H1 (cell line): Measurements from ENCODE around the gene TSG101. TPM values are rescaled to one million over a fixed set of nuclear protein-coding genes. Genes with fewer than 3 reads are reported as not detected.

Experiments
- CTCF ChIA-PET: fragments of 300-600 bp; sonication (Branson Sonifier 250); formaldehyde crosslinking; loops from one replicate; lab custom pipeline; 2021; ENCODE audit not compliant: partially characterized antibody; lab: Charles Lee
- POLR2A ChIA-PET: fragments of 300-600 bp; sonication (Branson Sonifier 250); formaldehyde crosslinking; loops from one replicate; lab custom pipeline; 2021; ENCODE audit warnings: inconsistent platforms; ENCODE audit not compliant: partially characterized antibody; lab: Charles Lee
- DNase-seq, 2 experiments: peaks; one replicate each; pipeline versions ENCODE4 v3.0.0 to v3.0.0-alpha.2; 2010 to 2022; ENCODE audit warnings: low spot score in 2 of 2, low read depth in 1 of 2, mixed read lengths in 1 of 2
- FAIRE-seq: peaks from 2 replicates; lab custom pipeline; 2011; peaks lifted over from hg19 to GRCh38; lab: Jason Lieb, UNC
- H2AFZ ChIP-seq: 2 replicates; pipeline ENCODE4 v1.8.1; 2012; ENCODE audit warnings: low read length, inconsistent platforms
- H2AK5ac ChIP-seq: 2 replicates; pipeline ENCODE4 v1.6.1; 2013; ENCODE audit warnings: low read depth, low read length
- H2BK120ac ChIP-seq: replicated peaks from 2 replicates; pipeline ENCODE3; 2013; ENCODE audit warnings: low read depth, low read length, inconsistent platforms
- H2BK12ac ChIP-seq: 2 replicates; pipeline ENCODE4 v1.6.1; 2013; ENCODE audit warnings: low read depth, low read length
- H2BK15ac ChIP-seq: 2 replicates; pipeline ENCODE4 v1.6.1; 2013; ENCODE audit warnings: low read length
- H2BK20ac ChIP-seq: 2 replicates; pipeline ENCODE4 v1.6.1; 2013; ENCODE audit warnings: low read length
- H2BK5ac ChIP-seq: 2 replicates; pipeline ENCODE4 v1.6.1; 2013; ENCODE audit warnings: low read depth, low read length
- H3K14ac ChIP-seq: 2 replicates; pipeline ENCODE4 v1.6.1; 2013; ENCODE audit warnings: inconsistent platforms; ENCODE audit not compliant: insufficient read length
- H3K18ac ChIP-seq: 2 replicates; pipeline ENCODE4 v1.6.1; 2013; ENCODE audit warnings: low read length; ENCODE audit errors: extremely low read depth
- H3K23ac ChIP-seq: 2 replicates; pipeline ENCODE4 v1.6.1; 2013; ENCODE audit warnings: inconsistent platforms; ENCODE audit not compliant: insufficient read length
- H3K23me2 ChIP-seq: 2 replicates; pipeline ENCODE4 v1.6.1; 2013; ENCODE audit warnings: low read depth, low read length
- H3K27ac ChIP-seq: 2 replicates; pipeline ENCODE4 v1.6.1; 2011; ENCODE audit warnings: low read depth, low read length, inconsistent platforms
- H3K27me3 ChIP-seq, 4 experiments: replicated peaks in 1 of 4; 1 replicate in 1 of 4; 2 replicates in 3 of 4; pipeline versions ENCODE4 v1.6.1 to v1.8.1; 2011 to 2013; ENCODE audit warnings: low read length in 3 of 4, mild to moderate bottlenecking in 3 of 4, inconsistent platforms in 2 of 4, mixed read lengths in 2 of 4, moderate library complexity in 1 of 4; ENCODE audit not compliant: control insufficient read depth in 3 of 4, insufficient read depth in 3 of 4; ENCODE audit errors: extremely low read depth in 1 of 4
- H3K36me3 ChIP-seq, 4 experiments: 2 replicates each; pipeline versions ENCODE4 v1.6.1 to v1.8.1; 2011 to 2013; ENCODE audit warnings: mild to moderate bottlenecking in 4 of 4, low read length in 3 of 4, moderate library complexity in 2 of 4, control low read depth in 1 of 4, inconsistent platforms in 1 of 4; ENCODE audit not compliant: insufficient read depth in 4 of 4, control insufficient read depth in 2 of 4
- H3K4ac ChIP-seq: replicated peaks from 2 replicates; pipeline ENCODE3; 2013; ENCODE audit warnings: low read length, low read depth, mixed read lengths, inconsistent platforms; ENCODE audit not compliant: insufficient read length
- H3K4me1 ChIP-seq, 4 experiments: replicated peaks in 1 of 4; 1 replicate in 1 of 4; 2 replicates in 3 of 4; pipeline versions ENCODE4 v1.6.1 to v1.8.1; 2011 to 2013; ENCODE audit warnings: low read length in 3 of 4, inconsistent platforms in 2 of 4, mixed read lengths in 1 of 4; ENCODE audit not compliant: insufficient read depth in 4 of 4, control insufficient read depth in 3 of 4
- H3K4me2 ChIP-seq, 2 experiments: 2 replicates each; pipeline versions ENCODE4 v1.6.1 to v1.8.1; 2011 to 2013; ENCODE audit warnings: low read depth in 2 of 2, low read length in 2 of 2, control low read depth in 1 of 2, inconsistent platforms in 1 of 2, mild to moderate bottlenecking in 1 of 2; ENCODE audit not compliant: insufficient read depth in 1 of 2
- H3K4me3 ChIP-seq, 4 experiments: fragments of 200-600, 300-600 bp in 1 of 4; sonication (generic), shearing (Covaris generic), sonication (Bioruptor Twin) in 1 of 4; 2 replicates each; pipeline versions ENCODE4 v1.5.1 to v1.8.1; 2011 to 2016; ENCODE audit warnings: low read length in 4 of 4, low read depth in 3 of 4, control low read depth in 2 of 4, inconsistent platforms in 2 of 4, mild to moderate bottlenecking in 2 of 4, mixed read lengths in 1 of 4, moderate library complexity in 1 of 4; ENCODE audit not compliant: insufficient read depth in 2 of 4; ENCODE audit errors: extremely low read depth in 1 of 4
- H3K56ac ChIP-seq: replicated peaks from 2 replicates; pipeline ENCODE3; 2013; ENCODE audit warnings: low read depth, mild to moderate bottlenecking, mixed read lengths, low read length, inconsistent platforms; ENCODE audit not compliant: insufficient read length
- H3K79me1 ChIP-seq: 2 replicates; pipeline ENCODE4 v1.6.1; 2013; ENCODE audit warnings: low read depth, low read length, control low read depth
- H3K79me2 ChIP-seq, 2 experiments: 2 replicates each; pipeline versions ENCODE4 v1.6.1 to v1.8.1; 2012 to 2013; ENCODE audit warnings: low read length in 2 of 2, mild to moderate bottlenecking in 2 of 2, inconsistent platforms in 1 of 2; ENCODE audit not compliant: insufficient read depth in 2 of 2, control insufficient read depth in 1 of 2
- H3K9ac ChIP-seq, 4 experiments: replicated peaks in 1 of 4; 1 replicate in 1 of 4; 2 replicates in 3 of 4; pipeline versions ENCODE4 v1.6.1 to v1.8.1; 2011 to 2013; ENCODE audit warnings: low read depth in 3 of 4, low read length in 3 of 4, control low read depth in 2 of 4, mild to moderate bottlenecking in 2 of 4, moderate library complexity in 2 of 4, inconsistent platforms in 1 of 4; ENCODE audit errors: extremely low read depth in 1 of 4
- H3K9me3 ChIP-seq, 2 experiments: 2 replicates each; pipeline versions ENCODE4 v1.6.1 to v1.8.1; 2012 to 2013; ENCODE audit warnings: mild to moderate bottlenecking in 2 of 2, moderate library complexity in 2 of 2, control low read depth in 1 of 2, inconsistent platforms in 1 of 2, low read depth in 1 of 2, low read length in 1 of 2, mixed read lengths in 1 of 2; ENCODE audit not compliant: insufficient read depth in 2 of 2
- H4K20me1 ChIP-seq, 2 experiments: replicated peaks in 1 of 2; 2 replicates each; pipeline versions ENCODE3 to v1.8.1; 2011 to 2013; ENCODE audit warnings: inconsistent platforms in 2 of 2, low read length in 2 of 2, mild to moderate bottlenecking in 1 of 2; ENCODE audit not compliant: insufficient read depth in 2 of 2, control insufficient read depth in 1 of 2
- H4K5ac ChIP-seq: 2 replicates; pipeline ENCODE4 v1.6.1; 2013; ENCODE audit warnings: low read length, low read depth, mixed read lengths, inconsistent platforms; ENCODE audit not compliant: insufficient read length
- H4K8ac ChIP-seq: 2 replicates; pipeline ENCODE4 v1.8.0; 2013; ENCODE audit warnings: mild to moderate bottlenecking, moderate library complexity, low read length, inconsistent platforms; ENCODE audit not compliant: insufficient read depth; ENCODE audit errors: extremely low read depth
- H4K91ac ChIP-seq: replicated peaks from 2 replicates; pipeline ENCODE3; 2013; ENCODE audit warnings: low read length, mixed read lengths, inconsistent platforms; ENCODE audit not compliant: insufficient read length
- CTCF ChIP-seq, 3 experiments: IDR thresholded peaks; 1 replicate in 2 of 3; 2 replicates in 1 of 3; pipeline versions ENCODE4 v1.5.1 to v1.6.1; 2011; ENCODE audit warnings: low read length in 3 of 3, mild to moderate bottlenecking in 3 of 3, inconsistent platforms in 2 of 3, low read depth in 1 of 3, moderate library complexity in 1 of 3; ENCODE audit not compliant: insufficient read depth in 1 of 3; ENCODE audit errors: control extremely low read depth in 1 of 3
- RAD21 ChIP-seq, 2 experiments: IDR thresholded peaks in 1 of 2; conservative IDR thresholded peaks in 1 of 2; 2 replicates each; pipeline ENCODE4 v1.6.1; 2011; ENCODE audit warnings: low read depth in 2 of 2, low read length in 2 of 2, improper control_type of control experiment in 1 of 2, inconsistent platforms in 1 of 2, mild to moderate bottlenecking in 1 of 2, moderate library complexity in 1 of 2
- RBBP5 ChIP-seq: IDR thresholded peaks from 2 replicates; pipeline ENCODE4 v1.7.1; 2012; ENCODE audit warnings: low read depth, mild to moderate bottlenecking, inconsistent platforms, low read length, moderate library complexity, borderline replicate concordance
- SIRT6 ChIP-seq: IDR thresholded peaks from one replicate; pipeline ENCODE4 v1.7.1; 2012; ENCODE audit warnings: low read length, inconsistent platforms
- SUZ12 ChIP-seq: fragments of 200-600 bp; sonication (generic); IDR thresholded peaks from 2 replicates; pipeline ENCODE4 v1.6.1; 2012; ENCODE audit warnings: mild to moderate bottlenecking, inconsistent platforms, low read length, moderate library complexity, mixed read lengths
- polyA plus RNA-seq, 7 experiments: library from polyadenylated mRNA; depleted of rRNA in 3 of 7; stranded (reverse) in 5 of 7; unstranded in 2 of 7; fragments of >200 nt in 5 of 7; fragments of 200-250 nt in 2 of 7; gene quantifications; 1 replicate in 5 of 7; 2 replicates in 1 of 7; 4 replicates in 1 of 7; pipeline versions ENCODE4 v1.2.1 to v1.2.3, GENCODE V29; 2011 to 2013; ENCODE audit warnings: missing spikeins in 2 of 7, mixed read lengths in 2 of 7
- total RNA-seq: library from RNA; stranded (reverse); fragmentation: NEBNext Ultra II Directional; extraction: Animal tissue kit (Norgen Biotek cat#: 25700); gene quantifications from 2 replicates; pipeline ENCODE4 v1.2.1, GENCODE V29; 2021

Gene TSG101
- total and polyA plus RNA-seq, 2 of the 8 experiments (the other 6 are each of a cell fraction or from before 2014, with no cell fraction given) = 50.8 to 151 TPM

DNA sequence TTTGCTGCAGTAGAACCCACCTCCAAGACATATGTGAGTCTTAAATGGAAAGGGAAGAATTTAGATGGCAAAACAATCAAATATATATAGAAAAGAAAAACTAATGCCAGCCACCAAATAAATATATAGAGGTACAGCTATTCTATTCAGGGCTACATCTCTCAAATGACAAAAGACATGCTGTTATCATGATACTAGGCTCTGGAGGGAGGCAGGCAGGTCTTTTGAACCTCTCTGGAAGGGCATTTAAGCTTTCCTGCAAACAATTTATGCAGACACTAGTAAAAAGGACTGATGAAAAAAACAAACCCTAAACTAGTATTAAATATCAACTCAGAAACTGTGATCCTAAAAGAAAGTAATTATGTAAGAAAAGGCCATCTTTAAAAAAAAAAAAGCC, 37.4 kb upstream of the TSG101 start:
- Histone ChIP-seq H4K8ac (no peak overlapping the region), H3K36me3 (peaks cover 0 to 2% (median 0%) of the 10 kb centered on the region in 4 experiments; a peak in 3 of 8 replicates), H3K4me1 (no peaks in the 10 kb centered on the region), H3K56ac (no peak overlapping the region), H3K79me2 (no peaks in the 10 kb centered on the region), H3K27ac (no peak overlapping the region), H3K4ac (no peak overlapping the region), H4K91ac (no peak overlapping the region), H3K14ac (no peak overlapping the region), H3K23me2 (no peaks in the 10 kb centered on the region)
- ChIA-PET POLR2A (interaction anchor here (0.8 to 1.7 kb wide), 2 partner anchors 19 to 24 kb away, joined by 4 to 5 read pairs; partner anchors contain the start of gene UEVLD), CTCF (interaction anchor here (0.6 to 1.3 kb wide), 2 partner anchors 87 to 141 kb away, joined by 3 to 4 read pairs; no protein-coding TSS in a partner anchor)
- FAIRE-seq = no peak
- TF ChIP-seq RBBP5 (no peak), RAD21 (IDR thresholded peaks at IDR 0.05 in 1 of 2, conservative IDR thresholded peaks at IDR 0.05 in 1 of 2; ENCODE audit: low read depth in 2 of 2, low read length in 2 of 2) (no peak), SIRT6 (no peak), SUZ12 (no peak), CTCF (IDR thresholded peaks at IDR 0.05; ENCODE audit: control extremely low read depth in 1 of 3, insufficient read depth in 1 of 3, low read depth in 1 of 3, low read length in 3 of 3) (no peak)
- TF ChIP-seq, all 59 proteins: peak for 0
- Histone ChIP-seq H3K23ac (no peak overlapping the region), H2BK120ac (no peak overlapping the region), H3K27me3 (no peaks in the 10 kb centered on the region), H2AFZ (no peak overlapping the region), H3K4me3 (no peak overlapping the region), H4K5ac (no peak overlapping the region), H2BK5ac (no peak overlapping the region), H3K79me1 (no peaks in the 10 kb centered on the region), H3K18ac (no peak overlapping the region), H2BK15ac (no peak overlapping the region), H2BK20ac (no peak overlapping the region), H3K9ac (no peak overlapping the region), H2AK5ac (no peak overlapping the region), H3K9me3 (no peaks in the 10 kb centered on the region), H2BK12ac (no peak overlapping the region), H4K20me1 (no peaks in the 10 kb centered on the region), H3K4me2 (no peak overlapping the region)
- no peak for DNase-seq
